PC-3 (cell line): Measurements from ENCODE around the gene CACTIN. TPM values are rescaled to one million over a fixed set of nuclear protein-coding genes. Genes with fewer than 3 reads are reported as not detected.

Experiments used
- ATAC-seq: fragments of 200-7000 bp; cut with Tn5 transposase; 2 replicates; pipeline ENCODE4 v1.9.1; 2020; ENCODE audit warnings: mild to moderate bottlenecking, moderate library complexity
- BruUV-seq: library from RNA; stranded (reverse); fragments of 400-500 nt; replicated peaks from 2 replicates; lab custom pipeline; 2021; lab: Mats Ljungman, UMichigan
- CTCF ChIA-PET: fragments of 300-600 bp; sonication (Branson Sonifier 250); formaldehyde crosslinking; loops from one replicate; lab custom pipeline; 2022; ENCODE audit warnings: antibody characterized with exemption; lab: Charles Lee
- POLR2A ChIA-PET: fragments of 300-600 bp; sonication (Branson Sonifier 250); formaldehyde crosslinking; loops from one replicate; lab custom pipeline; 2022; ENCODE audit warnings: antibody characterized with exemption; ENCODE audit not compliant: unreplicated experiment; lab: Charles Lee
- DNase-seq: peaks from one replicate; pipeline ENCODE4 v3.0.0-alpha.2; 2015
- H2AFZ ChIP-seq: fragments of 300-600 bp; sonication (generic); 2 replicates; pipeline ENCODE4 v1.6.0; 2016; ENCODE audit warnings: antibody characterized with exemption, low read length
- H3F3A ChIP-seq: fragments of 300-600 bp; sonication (generic); one replicate; pipeline ENCODE4 v1.6.0; 2017; ENCODE audit warnings: antibody characterized with exemption, low read length, control low read depth, mild to moderate bottlenecking; ENCODE audit not compliant: unreplicated experiment
- H3K27ac ChIP-seq: fragments of 300-600 bp; sonication (generic); 2 replicates; pipeline ENCODE4 v1.5.1; 2016; ENCODE audit warnings: mild to moderate bottlenecking, low read length
- H3K27me3 ChIP-seq: fragments of 300-600 bp; sonication (generic); 2 replicates; pipeline ENCODE4 v1.6.1; 2016; ENCODE audit warnings: low read length, mixed read lengths
- H3K36me3 ChIP-seq: fragments of 300-600 bp; sonication (generic); 2 replicates; pipeline ENCODE4 v1.6.1; 2016; ENCODE audit warnings: low read depth, mixed run types, low read length, mixed read lengths
- H3K4me1 ChIP-seq: fragments of 300-600 bp; sonication (generic); 2 replicates; pipeline ENCODE4 v1.5.1; 2016; ENCODE audit warnings: low read length; ENCODE audit not compliant: insufficient read depth
- H3K4me2 ChIP-seq: fragments of 300-600 bp; sonication (generic); 2 replicates; pipeline ENCODE4 v1.6.0; 2016; ENCODE audit warnings: low read length
- H3K4me3 ChIP-seq: fragments of 300-600 bp; sonication (generic); 2 replicates; pipeline ENCODE4 v1.5.1; 2016; ENCODE audit warnings: mild to moderate bottlenecking, low read length, mixed read lengths
- H3K79me2 ChIP-seq: fragments of 300-600 bp; sonication (generic); 2 replicates; pipeline ENCODE4 v1.6.1; 2017; ENCODE audit warnings: low read length, mixed read lengths
- H3K9ac ChIP-seq: fragments of 300-600 bp; sonication (generic); 2 replicates; pipeline ENCODE4 v1.6.0; 2016; ENCODE audit warnings: mild to moderate bottlenecking, low read length
- H3K9me2 ChIP-seq: fragments of 300-600 bp; sonication (generic); replicated peaks from 2 replicates; pipeline ENCODE4 v1.6.1; 2016; ENCODE audit warnings: mixed run types, low read length, mixed read lengths
- H3K9me3 ChIP-seq: fragments of 300-600 bp; sonication (generic); 2 replicates; pipeline ENCODE4 v1.6.1; 2016; ENCODE audit warnings: low read length, mixed read lengths
- H4K20me1 ChIP-seq: fragments of 300-600 bp; sonication (generic); 2 replicates; pipeline ENCODE4 v1.6.1; 2016; ENCODE audit warnings: low read length, mixed read lengths
- EZH2 ChIP-seq: fragments of 300-600 bp; sonication (generic); IDR thresholded peaks from one replicate; pipeline ENCODE4 v1.6.1; 2017; ENCODE audit warnings: antibody characterized with exemption, mild to moderate bottlenecking, low read length; ENCODE audit not compliant: unreplicated experiment
- EZH2phosphoT487 ChIP-seq: fragments of 300-600 bp; sonication (generic); IDR thresholded peaks from 2 replicates; pipeline ENCODE4 v1.6.1; 2018; ENCODE audit warnings: mild to moderate bottlenecking, antibody characterized with exemption, low read length, borderline replicate concordance
- intact Hi-C: fragments of 100-400 bp; cut with micrococcal nuclease; formaldehyde crosslinking; loops from 2 replicates; pipeline ENCODE4 v1.9.0; 2023
- total RNA-seq: library from RNA; depleted of rRNA; stranded (reverse); fragments of >200 nt; gene quantifications from 2 replicates; pipeline ENCODE4 v1.2.3, GENCODE V29; 2014
- TF ChIP-seq, protein P1 (sequence below): fragments of 300-600 bp; sonication (generic); conservative IDR thresholded peaks from 2 replicates; pipeline ENCODE4 v1.5.1; 2017; ENCODE audit warnings: antibody characterized with exemption, low read depth, mild to moderate bottlenecking, low read length

CACTIN gene
- total RNA-seq, 1 experiment from 2014 or later, result 47.8 TPM

GRCh38 chr19:3660493-3661219 lies 34.1 kb upstream of the CACTIN start:
- no peak overlapping the region for H3K4me3 ChIP-seq
- no peak for ATAC-seq
- intact Hi-C loops, result no loop called here
- no peaks in the 10 kb centered on the region for H3K9me3 ChIP-seq
- H3K9me2 ChIP-seq, result no peaks in the 10 kb centered on the region
- H3K27ac ChIP-seq, result no peak overlapping the region
- no peak for TF ChIP-seq EZH2phosphoT487
- TF ChIP-seq, protein P1, sequence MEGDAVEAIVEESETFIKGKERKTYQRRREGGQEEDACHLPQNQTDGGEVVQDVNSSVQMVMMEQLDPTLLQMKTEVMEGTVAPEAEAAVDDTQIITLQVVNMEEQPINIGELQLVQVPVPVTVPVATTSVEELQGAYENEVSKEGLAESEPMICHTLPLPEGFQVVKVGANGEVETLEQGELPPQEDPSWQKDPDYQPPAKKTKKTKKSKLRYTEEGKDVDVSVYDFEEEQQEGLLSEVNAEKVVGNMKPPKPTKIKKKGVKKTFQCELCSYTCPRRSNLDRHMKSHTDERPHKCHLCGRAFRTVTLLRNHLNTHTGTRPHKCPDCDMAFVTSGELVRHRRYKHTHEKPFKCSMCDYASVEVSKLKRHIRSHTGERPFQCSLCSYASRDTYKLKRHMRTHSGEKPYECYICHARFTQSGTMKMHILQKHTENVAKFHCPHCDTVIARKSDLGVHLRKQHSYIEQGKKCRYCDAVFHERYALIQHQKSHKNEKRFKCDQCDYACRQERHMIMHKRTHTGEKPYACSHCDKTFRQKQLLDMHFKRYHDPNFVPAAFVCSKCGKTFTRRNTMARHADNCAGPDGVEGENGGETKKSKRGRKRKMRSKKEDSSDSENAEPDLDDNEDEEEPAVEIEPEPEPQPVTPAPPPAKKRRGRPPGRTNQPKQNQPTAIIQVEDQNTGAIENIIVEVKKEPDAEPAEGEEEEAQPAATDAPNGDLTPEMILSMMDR, result no peak
- no peak for TF ChIP-seq EZH2
- no peak overlapping the region for H3K9ac ChIP-seq
- BruUV-seq, result no TSS peak
- DNase-seq, result no peak
- H4K20me1 ChIP-seq, result no peaks in the 10 kb centered on the region
- no peak overlapping the region for H3K4me2 ChIP-seq
- H3K79me2 ChIP-seq, result no peaks in the 10 kb centered on the region
- H3K36me3 ChIP-seq, result no peaks in the 10 kb centered on the region; the same call in 1 of the 2 replicates
- H2AFZ ChIP-seq, result no peak overlapping the region
- no peaks in the 10 kb centered on the region for H3K27me3 ChIP-seq
- CTCF ChIA-PET, result no interaction called here
- H3K4me1 ChIP-seq, result peaks cover 14% of the 10 kb centered on the region
- POLR2A ChIA-PET, result no interaction called here
- no peaks in the 10 kb centered on the region for H3F3A ChIP-seq

DNA sequence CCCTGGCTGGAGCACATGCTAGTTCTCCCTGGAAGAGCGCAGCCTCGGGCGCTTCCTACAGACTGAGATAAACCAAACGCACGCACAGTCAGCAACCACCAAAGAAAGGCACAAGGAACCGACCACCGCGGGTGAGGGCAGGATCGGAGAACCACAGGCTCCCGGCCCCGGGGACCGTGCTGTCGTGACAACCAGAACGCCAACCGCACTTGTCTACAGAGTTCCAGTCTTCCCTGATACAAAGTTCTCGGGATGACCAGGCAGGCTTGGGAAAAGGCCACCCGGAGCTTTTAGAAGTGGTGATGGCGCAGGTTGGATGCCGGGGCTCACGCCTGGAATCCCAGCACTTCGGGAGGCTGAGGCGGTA lies 33.1 kb upstream of the CACTIN start:
- Histone ChIP-seq H3K4me1 (peaks cover 20% of the 10 kb centered on the region), H2AFZ (no peak overlapping the region), H3K9me2 (no peaks in the 10 kb centered on the region), H3K36me3 (no peaks in the 10 kb centered on the region; the same call in 1 of the 2 replicates), H3F3A (no peaks in the 10 kb centered on the region), H3K79me2 (no peaks in the 10 kb centered on the region), H3K4me3 (no peak overlapping the region), H4K20me1 (no peaks in the 10 kb centered on the region), H3K27ac (no peak overlapping the region), H3K4me2 (no peak overlapping the region), H3K9ac (no peak overlapping the region), H3K9me3 (no peaks in the 10 kb centered on the region), H3K27me3 (no peaks in the 10 kb centered on the region)
- DNase-seq, result no peak
- ChIA-PET POLR2A (no interaction called here), CTCF (no interaction called here)
- no peak for TF ChIP-seq EZH2
- TF ChIP-seq, protein P1, result no peak
- no peak for TF ChIP-seq EZH2phosphoT487
- ATAC-seq, result no peak
- intact Hi-C loops, result no loop called here
- no TSS peak for BruUV-seq
